Esophagus squamous epithelium (tissue), 5 donors: ENCODE data around the gene THSD7A. TPM values are rescaled to one million over a fixed set of nuclear protein-coding genes. Genes with fewer than 3 reads are reported as not detected.

Source experiments
- DNase-seq: peaks from one replicate; lab custom pipeline; 2025; lab: John Stamatoyannopoulos, UW
- H3K27ac ChIP-seq, 4 donors: fragments of 200-600 bp; sonication (generic); one replicate each; pipeline ENCODE4 v1.5.1; 2016 to 2019; ENCODE audit warnings: mild to moderate bottlenecking in 1 of 4
- H3K27me3 ChIP-seq, 4 donors: fragments of 200-600 bp; sonication (generic); 1 replicate in 3 of 4; 2 replicates in 1 of 4; pipeline versions ENCODE4 v1.5.1 to v1.6.0; 2017 to 2021; ENCODE audit warnings: antibody characterized with exemption in 1 of 4
- H3K36me3 ChIP-seq, 3 donors: fragments of 200-600 bp; sonication (generic); one replicate each; pipeline ENCODE4 v1.5.1; 2016 to 2019
- H3K4me1 ChIP-seq, 3 donors: fragments of 200-600 bp; sonication (generic); one replicate each; pipeline ENCODE4 v1.5.1; 2017 to 2019
- H3K4me3 ChIP-seq, 4 donors: fragments of 200-600 bp; sonication (generic); 1 replicate in 3 of 4; 2 replicates in 1 of 4; pipeline ENCODE4 v1.5.1; 2016 to 2019; ENCODE audit warnings: mild to moderate bottlenecking in 2 of 4, moderate library complexity in 1 of 4
- H3K9me3 ChIP-seq, 3 donors: fragments of 200-600 bp; sonication (generic); one replicate each; pipeline ENCODE4 v1.5.1; 2016 to 2019
- CTCF ChIP-seq, 6 experiments: fragments of 450-650 bp in 4 of 6; fragments of 200-600 bp in 2 of 6; sonication (generic) in 2 of 6; IDR thresholded peaks; one replicate each; pipeline ENCODE4 v1.5.1; 2016 to 2019; ENCODE audit warnings: antibody characterized with exemption in 6 of 6, mild to moderate bottlenecking in 4 of 6, moderate library complexity in 4 of 6
- POLR2A ChIP-seq, 4 donors: fragments of 450-650 bp; IDR thresholded peaks; one replicate each; pipeline ENCODE4 v1.6.1; 2017; ENCODE audit warnings: antibody characterized with exemption in 4 of 4, mild to moderate bottlenecking in 4 of 4, moderate library complexity in 3 of 4
- WGBS, 2 donors: methylation state at CpG; one replicate each; pipeline ENCODE4 v1.1.5; 2018; 5-methylcytosine and 5-hydroxymethylcytosine counted together
- intact Hi-C: fragments of 100-400 bp; cut with DNase I; formaldehyde crosslinking; loops from one replicate; pipeline ENCODE4 v1.15.0; 2022
- total RNA-seq, 4 donors: library from RNA; depleted of rRNA; stranded (reverse); fragments of >200 nt; gene quantifications; one replicate each; pipeline ENCODE4 v1.1.0, GENCODE V29; 2016
- donor health status: DM: yes; HTN: yes; CAD: no.

Gene THSD7A
- total RNA-seq, 4 donors from 2014 or later: 0.57 to 2.5 (median 1.4) TPM; not detected in 1

DNA sequence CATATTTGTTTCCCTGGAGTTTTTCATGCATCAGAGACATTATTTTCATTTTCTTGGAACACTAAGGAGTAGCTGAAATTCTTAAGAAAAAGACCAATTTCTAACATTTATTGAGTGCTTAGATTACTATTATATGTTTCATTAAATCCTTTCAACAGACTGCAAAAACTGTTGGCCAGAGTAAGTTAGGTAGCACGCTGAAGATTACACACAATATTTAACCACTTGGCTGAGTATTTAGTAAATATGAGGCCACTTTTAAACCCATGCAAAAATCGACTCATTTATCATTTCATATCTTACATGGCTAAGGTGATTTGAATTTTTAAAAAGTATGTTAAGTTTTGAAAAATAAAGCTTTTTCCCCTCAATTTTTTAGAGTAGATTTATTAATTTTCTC lies 358.8 kb downstream of the THSD7A start:
- H3K4me3 ChIP-seq: no peak overlapping the region
- DNase-seq: no peak
- no peaks in the 10 kb centered on the region for H3K9me3 ChIP-seq
- no peaks in the 10 kb centered on the region for H3K4me1 ChIP-seq
- H3K36me3 ChIP-seq: no peaks in the 10 kb centered on the region
- TF ChIP-seq CTCF (IDR thresholded peaks at IDR 0.05): no peak
- no peak for TF ChIP-seq POLR2A (IDR thresholded peaks at IDR 0.05)
- no peaks in the 10 kb centered on the region for H3K27me3 ChIP-seq
- 61 to 67% methylated on average over 2 of the region's 2 CpGs for WGBS, 2 donors
- H3K27ac ChIP-seq: no peak overlapping the region
- intact Hi-C loops: no loop called here

DNA sequence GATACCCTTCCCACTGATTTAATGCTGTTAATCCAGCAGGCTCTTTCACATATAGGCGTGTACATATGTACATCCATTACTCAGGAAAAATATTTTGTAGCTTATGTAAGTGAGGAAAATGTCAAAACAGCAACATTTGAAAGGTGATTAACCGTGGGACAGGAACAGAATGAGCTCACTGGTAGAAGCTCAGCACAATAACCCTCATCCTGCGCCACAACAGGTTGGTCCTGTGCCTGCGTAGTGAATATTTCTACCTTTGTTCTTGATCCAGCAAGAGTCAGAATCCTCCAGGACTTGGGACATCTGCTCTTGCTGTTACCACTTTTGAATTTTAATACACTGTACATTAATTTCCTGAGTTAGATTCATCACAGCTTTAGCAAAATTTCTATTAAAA lies 359.4 kb downstream of the THSD7A start:
- H3K36me3 ChIP-seq: no peaks in the 10 kb centered on the region
- intact Hi-C loops: no loop called here
- no peak overlapping the region for H3K27ac ChIP-seq
- no peak overlapping the region for H3K4me3 ChIP-seq
- no peaks in the 10 kb centered on the region for H3K27me3 ChIP-seq
- DNase-seq: no peak
- no peaks in the 10 kb centered on the region for H3K4me1 ChIP-seq
- 68 to 70% methylated on average over 4 of the region's 4 CpGs for WGBS, 2 donors
- TF ChIP-seq POLR2A (IDR thresholded peaks at IDR 0.05): no peak
- no peak for TF ChIP-seq CTCF (IDR thresholded peaks at IDR 0.05)
- no peaks in the 10 kb centered on the region for H3K9me3 ChIP-seq

GRCh38 chr7:11471255-11471654 lies 360.7 kb downstream of the THSD7A start:
- Histone ChIP-seq H3K27ac (no peak overlapping the region), H3K9me3 (no peaks in the 10 kb centered on the region), H3K36me3 (no peaks in the 10 kb centered on the region), H3K4me1 (no peaks in the 10 kb centered on the region), H3K27me3 (no peaks in the 10 kb centered on the region), H3K4me3 (no peak overlapping the region)
- intact Hi-C loops: no loop called here
- no peak for DNase-seq
- TF ChIP-seq CTCF (IDR thresholded peaks at IDR 0.05) (no peak), POLR2A (IDR thresholded peaks at IDR 0.05) (no peak)
- WGBS, 2 donors: 48 to 51% methylated on average over 1 of the region's 1 CpG

GRCh38 chr7:11469028-11469745 lies 362.8 kb downstream of the THSD7A start:
- Histone ChIP-seq H3K27me3 (no peaks in the 10 kb centered on the region), H3K36me3 (no peaks in the 10 kb centered on the region), H3K4me3 (no peak overlapping the region), H3K4me1 (no peaks in the 10 kb centered on the region), H3K27ac (no peak overlapping the region), H3K9me3 (no peaks in the 10 kb centered on the region)
- intact Hi-C loops: no loop called here
- no peak for DNase-seq
- no peak for TF ChIP-seq POLR2A (IDR thresholded peaks at IDR 0.05)
- no peak for TF ChIP-seq CTCF (IDR thresholded peaks at IDR 0.05)
- 41 to 51% methylated on average over 3 of the region's 3 CpGs for WGBS, 2 donors

DNA sequence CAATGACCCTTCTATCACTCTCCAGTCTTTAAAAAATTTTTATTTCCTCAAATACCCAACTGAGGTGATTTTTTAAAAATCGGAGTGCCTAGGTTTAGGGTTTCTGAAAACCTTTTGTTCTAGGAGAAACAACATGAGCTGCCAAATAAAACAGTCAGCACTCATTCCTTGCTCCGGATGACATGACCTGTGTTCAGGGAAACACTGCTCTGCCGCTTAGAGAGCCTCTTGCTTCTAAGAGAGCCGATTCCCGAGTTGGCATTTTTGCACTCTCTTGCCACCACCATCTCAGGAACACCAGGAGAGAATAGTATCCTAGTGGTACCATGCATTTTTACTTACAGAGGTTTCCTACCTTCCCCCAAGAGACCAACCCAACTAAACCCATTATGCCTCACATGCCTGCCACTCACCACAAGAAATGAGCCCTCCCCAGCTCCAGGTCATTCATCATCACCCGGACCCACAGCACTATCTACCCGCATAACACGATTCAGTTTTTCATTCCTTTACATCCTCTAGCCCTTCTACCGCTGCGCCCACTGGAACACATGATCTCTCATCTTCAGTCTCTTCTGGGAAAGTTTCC lies 365.4 kb downstream of the THSD7A start:
- H3K36me3 ChIP-seq: no peaks in the 10 kb centered on the region
- TF ChIP-seq CTCF (IDR thresholded peaks at IDR 0.05): no peak
- TF ChIP-seq POLR2A (IDR thresholded peaks at IDR 0.05): no peak
- no peaks in the 10 kb centered on the region for H3K27me3 ChIP-seq
- H3K27ac ChIP-seq: no peak overlapping the region
- no peaks in the 10 kb centered on the region for H3K9me3 ChIP-seq
- no peaks in the 10 kb centered on the region for H3K4me1 ChIP-seq
- no peak overlapping the region for H3K4me3 ChIP-seq
- DNase-seq: no peak
- WGBS, 2 donors: 75 to 82% methylated on average over 10 of the region's 10 CpGs
- intact Hi-C loops: no loop called here
